Measurements from ENCODE around the gene RRP12. TPM values are rescaled to one million over a fixed set of nuclear protein-coding genes. Genes with fewer than 3 reads are reported as not detected.

The RRP12 gene
- total and polyA plus RNA-seq, 4 donors = 12.7 to 44.2 (median 21.8) TPM

DNA sequence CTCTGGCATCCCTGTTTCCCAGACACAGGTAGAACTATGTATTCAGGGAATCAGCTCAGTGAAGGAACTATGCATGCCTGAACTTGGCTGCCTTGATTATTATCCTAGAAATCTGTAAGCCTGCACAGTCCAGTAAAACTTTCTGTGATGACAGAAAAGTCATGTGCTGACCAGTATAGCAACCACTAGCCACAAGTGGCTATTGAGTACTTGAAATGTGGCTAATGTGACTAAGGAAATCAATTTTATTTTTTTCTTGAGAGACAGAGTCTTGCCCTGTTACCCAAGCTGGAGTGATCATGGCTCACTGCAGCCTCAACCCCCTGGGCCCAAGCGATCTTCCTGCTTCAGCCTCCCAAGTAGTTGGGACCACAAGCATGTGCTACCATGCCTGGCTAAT is 41.1 kb upstream of the RRP12 start:
- Histone ChIP-seq H3K36me3 (ENCODE audit: control insufficient read depth in 4 of 4, insufficient read depth in 4 of 4, low read length in 4 of 4) (peaks cover 0 to 21% (median 10%) of the 10 kb centered on the region in 4 donors), H3K4me1 (ENCODE audit: control insufficient read depth in 5 of 5, insufficient read depth in 5 of 5, low read length in 5 of 5) (peaks cover 0 to 17% (median 10%) of the 10 kb centered on the region in 5 donors), H3K9ac (ENCODE audit: insufficient read depth in 1 of 2, low read length in 2 of 2) (no peak overlapping the region), H3K27me3 (ENCODE audit: control insufficient read depth in 3 of 3, insufficient read depth in 3 of 3, low read length in 2 of 3) (no peaks in the 10 kb centered on the region), H3K9me3 (ENCODE audit: control insufficient read depth in 4 of 4, insufficient read depth in 3 of 4, low read length in 3 of 4) (no peaks in the 10 kb centered on the region), H3K4me3 (no peak overlapping the region), H3K27ac (ENCODE audit: low read depth in 1 of 2, low read length in 1 of 2) (no peak overlapping the region)
- ATAC-seq (ENCODE audit: insufficient read depth, low FRiP score) (no peak), DNase-seq (no peak)
- WGBS, 2 donors = 100% methylated on average over 1 of the region's 1 CpG
- TF ChIP-seq, protein P1, sequence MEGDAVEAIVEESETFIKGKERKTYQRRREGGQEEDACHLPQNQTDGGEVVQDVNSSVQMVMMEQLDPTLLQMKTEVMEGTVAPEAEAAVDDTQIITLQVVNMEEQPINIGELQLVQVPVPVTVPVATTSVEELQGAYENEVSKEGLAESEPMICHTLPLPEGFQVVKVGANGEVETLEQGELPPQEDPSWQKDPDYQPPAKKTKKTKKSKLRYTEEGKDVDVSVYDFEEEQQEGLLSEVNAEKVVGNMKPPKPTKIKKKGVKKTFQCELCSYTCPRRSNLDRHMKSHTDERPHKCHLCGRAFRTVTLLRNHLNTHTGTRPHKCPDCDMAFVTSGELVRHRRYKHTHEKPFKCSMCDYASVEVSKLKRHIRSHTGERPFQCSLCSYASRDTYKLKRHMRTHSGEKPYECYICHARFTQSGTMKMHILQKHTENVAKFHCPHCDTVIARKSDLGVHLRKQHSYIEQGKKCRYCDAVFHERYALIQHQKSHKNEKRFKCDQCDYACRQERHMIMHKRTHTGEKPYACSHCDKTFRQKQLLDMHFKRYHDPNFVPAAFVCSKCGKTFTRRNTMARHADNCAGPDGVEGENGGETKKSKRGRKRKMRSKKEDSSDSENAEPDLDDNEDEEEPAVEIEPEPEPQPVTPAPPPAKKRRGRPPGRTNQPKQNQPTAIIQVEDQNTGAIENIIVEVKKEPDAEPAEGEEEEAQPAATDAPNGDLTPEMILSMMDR (IDR thresholded peaks at IDR 0.05; ENCODE audit: control extremely low read depth, extremely low read depth) = no peak

DNA sequence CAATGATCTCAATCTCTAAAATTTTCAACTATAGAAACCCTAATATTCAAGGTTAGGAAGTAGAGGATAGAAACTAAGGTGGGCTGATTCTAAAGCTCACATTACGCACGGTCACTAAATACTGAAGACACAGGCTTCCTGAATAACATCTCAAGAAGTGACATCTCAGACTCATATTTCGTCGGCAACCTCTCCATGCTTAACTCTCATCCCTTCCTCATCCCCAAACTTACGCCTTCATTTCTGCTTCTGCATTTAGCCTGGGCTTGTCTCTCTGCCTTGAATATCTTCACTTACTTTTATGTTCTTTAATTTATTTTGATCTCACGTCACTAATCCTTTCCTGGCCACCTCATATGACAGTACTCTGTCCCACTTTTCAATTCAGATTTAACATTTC is 34.1 kb upstream of the RRP12 start:
- H3K27me3 ChIP-seq (ENCODE audit: control insufficient read depth in 3 of 3, insufficient read depth in 3 of 3, low read length in 2 of 3) = no peaks in the 10 kb centered on the region
- WGBS, 2 donors = 90% methylated on average over 6 of the region's 6 CpGs

GRCh38 chr10:97434557-97434956 is 33.4 kb upstream of the RRP12 start:
- Histone ChIP-seq H3K27ac (ENCODE audit: low read depth in 1 of 2, low read length in 1 of 2) (no peak overlapping the region), H3K27me3 (ENCODE audit: control insufficient read depth in 3 of 3, insufficient read depth in 3 of 3, low read length in 2 of 3) (no peaks in the 10 kb centered on the region), H3K9ac (ENCODE audit: insufficient read depth in 1 of 2, low read length in 2 of 2) (no peak overlapping the region), H3K9me3 (ENCODE audit: control insufficient read depth in 4 of 4, insufficient read depth in 3 of 4, low read length in 3 of 4) (no peaks in the 10 kb centered on the region), H3K4me1 (ENCODE audit: control insufficient read depth in 5 of 5, insufficient read depth in 5 of 5, low read length in 5 of 5) (no peaks in the 10 kb centered on the region), H3K36me3 (ENCODE audit: control insufficient read depth in 4 of 4, insufficient read depth in 4 of 4, low read length in 4 of 4) (peaks cover 24 to 41% (median 39%) of the 10 kb centered on the region in 4 donors), H3K4me3 (no peak overlapping the region)
- DNase-seq (no peak), ATAC-seq (ENCODE audit: insufficient read depth, low FRiP score) (no peak)
- WGBS, 2 donors = 88 to 92% methylated on average over 1 of the region's 1 CpG
- TF ChIP-seq, protein P1 (IDR thresholded peaks at IDR 0.05; ENCODE audit: control extremely low read depth, extremely low read depth) = no peak

More for the DNA sequence above, 34.1 kb upstream of the RRP12 start:
- no peak overlapping the region for H3K4me3 ChIP-seq
- no peak overlapping the region for H3K27ac ChIP-seq (ENCODE audit: low read depth in 1 of 2, low read length in 1 of 2)
- TF ChIP-seq, protein P1 (IDR thresholded peaks at IDR 0.05; ENCODE audit: control extremely low read depth, extremely low read depth) = no peak
- DNase-seq (no peak), ATAC-seq (ENCODE audit: insufficient read depth, low FRiP score) (no peak)
- H3K9me3 ChIP-seq (ENCODE audit: control insufficient read depth in 4 of 4, insufficient read depth in 3 of 4, low read length in 3 of 4) = no peaks in the 10 kb centered on the region
- H3K4me1 ChIP-seq (ENCODE audit: control insufficient read depth in 5 of 5, insufficient read depth in 5 of 5, low read length in 5 of 5) = no peaks in the 10 kb centered on the region
- H3K9ac ChIP-seq (ENCODE audit: insufficient read depth in 1 of 2, low read length in 2 of 2) = no peak overlapping the region
- H3K36me3 ChIP-seq (ENCODE audit: control insufficient read depth in 4 of 4, insufficient read depth in 4 of 4, low read length in 4 of 4) = peaks cover 24 to 41% (median 39%) of the 10 kb centered on the region in 4 donors

- TF ChIP-seq, protein P1 (IDR thresholded peaks at IDR 0.05; ENCODE audit: control extremely low read depth, extremely low read depth) = no peak
- DNase-seq = no peak
- ATAC-seq (ENCODE audit: insufficient read depth, low FRiP score) = no peak
- Histone ChIP-seq H3K9ac (ENCODE audit: insufficient read depth in 1 of 2, low read length in 2 of 2) (no peak overlapping the region), H3K9me3 (ENCODE audit: control insufficient read depth in 4 of 4, insufficient read depth in 3 of 4, low read length in 3 of 4) (no peaks in the 10 kb centered on the region), H3K27ac (ENCODE audit: low read depth in 1 of 2, low read length in 1 of 2) (no peak overlapping the region), H3K4me1 (ENCODE audit: control insufficient read depth in 5 of 5, insufficient read depth in 5 of 5, low read length in 5 of 5) (no peaks in the 10 kb centered on the region), H3K27me3 (ENCODE audit: control insufficient read depth in 3 of 3, insufficient read depth in 3 of 3, low read length in 2 of 3) (no peaks in the 10 kb centered on the region), H3K36me3 (ENCODE audit: control insufficient read depth in 4 of 4, insufficient read depth in 4 of 4, low read length in 4 of 4) (peaks cover 24 to 43% (median 35%) of the 10 kb centered on the region in 4 donors), H3K4me3 (no peak overlapping the region)
Measured at GRCh38 chr10:97434055-97434454, 32.9 kb upstream of the RRP12 start.

Measured in lung (tissue), 12 donors.